Brain microvascular endothelial cell (primary cell): Measurements from ENCODE around the gene NSUN3.

Source experiments
- DNase-seq: peaks from one replicate; pipeline ENCODE4 v3.0.0-alpha.2; 2020
- H3K27ac ChIP-seq: fragments of 250-450 bp; sonication (Bioruptor Pico); 2 replicates; pipeline ENCODE4 v1.5.1; 2020; ENCODE audit warnings: mild to moderate bottlenecking, moderate library complexity
- H3K27me3 ChIP-seq: fragments of 250-450 bp; sonication (Bioruptor Pico); replicated peaks from 2 replicates; pipeline ENCODE4 v1.5.1; 2020; ENCODE audit warnings: mild to moderate bottlenecking
- H3K36me3 ChIP-seq: fragments of 250-450 bp; sonication (Bioruptor Pico); replicated peaks from 2 replicates; pipeline ENCODE4 v1.5.1; 2020; ENCODE audit warnings: mild to moderate bottlenecking
- H3K4me3 ChIP-seq: 2 replicates; pipeline ENCODE4 v1.5.1; 2011; ENCODE audit warnings: low read depth, mild to moderate bottlenecking, control low read depth, low read length, moderate library complexity
- in situ Hi-C: cut with HindIII; loops from 2 replicates; pipeline ENCODE4 v1.10.0; 2017; ENCODE audit warnings: low sequenced_read_pairs, low pct_ligation_motif_present
- TF ChIP-seq, protein P1 (sequence below): IDR thresholded peaks from 2 replicates; pipeline ENCODE4 v1.5.1; 2011; ENCODE audit warnings: low read depth, mild to moderate bottlenecking, moderate library complexity, low read length, control low read depth, inconsistent platforms; ENCODE audit errors: missing control alignments

The NSUN3 gene

DNA sequence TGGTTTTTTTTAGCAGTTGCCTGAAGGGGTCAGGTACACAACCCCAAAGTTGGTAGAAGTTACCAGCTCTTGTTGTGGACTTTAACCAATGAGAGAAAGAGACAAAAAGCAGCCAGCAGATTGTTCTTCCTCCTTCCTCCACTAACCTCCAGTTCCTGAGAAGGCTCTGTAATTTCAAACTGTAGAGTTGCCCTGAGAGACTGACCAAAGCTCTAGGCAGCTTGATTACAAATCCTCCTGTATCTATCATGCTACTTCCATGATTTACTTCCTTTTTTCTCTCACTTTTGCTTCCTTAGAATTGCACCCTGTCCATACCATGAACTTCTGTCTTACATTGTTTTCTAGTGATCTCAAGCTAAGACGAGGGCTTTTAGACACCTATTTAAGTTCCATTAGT, 29.2 kb downstream of the NSUN3 start:
- Histone ChIP-seq H3K27me3 (no peaks in the 10 kb centered on the region), H3K27ac (no peak overlapping the region), H3K4me3 (no peak overlapping the region), H3K36me3 (no peaks in the 10 kb centered on the region)
- DNase-seq = no peak
- TF ChIP-seq, protein P1, sequence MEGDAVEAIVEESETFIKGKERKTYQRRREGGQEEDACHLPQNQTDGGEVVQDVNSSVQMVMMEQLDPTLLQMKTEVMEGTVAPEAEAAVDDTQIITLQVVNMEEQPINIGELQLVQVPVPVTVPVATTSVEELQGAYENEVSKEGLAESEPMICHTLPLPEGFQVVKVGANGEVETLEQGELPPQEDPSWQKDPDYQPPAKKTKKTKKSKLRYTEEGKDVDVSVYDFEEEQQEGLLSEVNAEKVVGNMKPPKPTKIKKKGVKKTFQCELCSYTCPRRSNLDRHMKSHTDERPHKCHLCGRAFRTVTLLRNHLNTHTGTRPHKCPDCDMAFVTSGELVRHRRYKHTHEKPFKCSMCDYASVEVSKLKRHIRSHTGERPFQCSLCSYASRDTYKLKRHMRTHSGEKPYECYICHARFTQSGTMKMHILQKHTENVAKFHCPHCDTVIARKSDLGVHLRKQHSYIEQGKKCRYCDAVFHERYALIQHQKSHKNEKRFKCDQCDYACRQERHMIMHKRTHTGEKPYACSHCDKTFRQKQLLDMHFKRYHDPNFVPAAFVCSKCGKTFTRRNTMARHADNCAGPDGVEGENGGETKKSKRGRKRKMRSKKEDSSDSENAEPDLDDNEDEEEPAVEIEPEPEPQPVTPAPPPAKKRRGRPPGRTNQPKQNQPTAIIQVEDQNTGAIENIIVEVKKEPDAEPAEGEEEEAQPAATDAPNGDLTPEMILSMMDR = no peak
- in situ Hi-C loops = no loop called here

DNA sequence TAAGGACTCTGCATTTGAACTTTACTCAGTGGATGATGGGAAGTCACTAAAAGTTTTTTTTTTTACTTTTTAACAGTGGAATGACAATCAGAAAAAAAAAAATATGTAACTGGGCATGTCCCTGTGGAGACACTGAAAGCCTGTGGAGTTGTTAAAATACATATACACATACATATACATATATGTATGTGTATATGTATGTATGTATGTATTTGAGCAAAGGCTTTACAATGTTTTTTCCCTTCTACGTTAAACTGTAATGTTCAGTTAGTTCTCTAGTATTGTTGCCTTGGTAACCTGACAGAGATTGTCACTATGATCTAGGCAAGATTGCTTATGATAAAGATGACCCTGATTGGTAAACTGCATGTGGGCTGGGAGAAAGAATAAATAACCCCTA, 30.3 kb downstream of the NSUN3 start:
- H3K4me3 ChIP-seq = no peak overlapping the region
- in situ Hi-C loops = no loop called here
- H3K27me3 ChIP-seq = no peaks in the 10 kb centered on the region
- no peak for DNase-seq
- no peaks in the 10 kb centered on the region for H3K36me3 ChIP-seq
- no peak overlapping the region for H3K27ac ChIP-seq
- TF ChIP-seq, protein P1 = no peak

DNA sequence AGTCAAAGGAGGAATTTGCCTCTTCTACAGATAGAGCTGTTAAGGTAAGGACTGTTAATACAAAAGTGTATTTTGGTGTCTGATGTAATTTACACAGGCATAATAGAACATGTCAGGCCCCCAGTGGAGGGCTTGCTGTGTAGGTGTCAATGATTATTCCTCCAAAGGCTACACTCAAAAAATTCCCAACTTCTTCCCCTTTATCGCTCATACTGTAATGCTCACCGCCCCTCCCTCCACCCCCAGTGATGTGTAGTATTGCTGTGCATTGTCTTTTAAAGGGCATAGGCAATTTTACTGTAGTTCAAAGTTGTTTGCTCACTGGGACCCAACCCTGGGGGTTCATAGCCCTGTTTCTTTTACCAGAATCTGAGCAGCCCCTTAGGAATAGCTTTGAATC, 32.2 kb downstream of the NSUN3 start:
- no peak overlapping the region for H3K27ac ChIP-seq
- no peaks in the 10 kb centered on the region for H3K27me3 ChIP-seq
- in situ Hi-C loops = no loop called here
- H3K4me3 ChIP-seq = no peak overlapping the region
- TF ChIP-seq, protein P1 = no peak
- H3K36me3 ChIP-seq = no peaks in the 10 kb centered on the region
- DNase-seq = no peak

DNA sequence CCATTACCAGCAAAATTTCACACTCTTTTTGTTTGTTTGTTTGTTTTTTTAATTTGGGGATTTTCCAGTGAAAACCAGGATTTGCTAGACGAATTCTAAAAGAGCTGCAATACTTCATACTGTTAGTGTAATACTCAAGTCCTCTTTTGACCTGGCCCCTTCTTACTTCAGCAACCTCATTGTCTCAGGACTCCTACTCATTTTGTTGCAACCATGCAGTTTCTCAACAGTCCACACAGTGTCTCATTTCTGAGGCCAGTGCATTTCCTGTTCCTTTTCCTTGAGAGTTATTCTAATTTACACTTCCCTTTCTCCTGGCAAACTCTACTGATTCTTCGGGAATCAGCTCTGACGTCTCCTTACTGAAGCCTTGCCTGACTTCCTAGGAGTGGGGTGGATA, 35.6 kb downstream of the NSUN3 start:
- Histone ChIP-seq H3K27ac (no peak overlapping the region), H3K27me3 (no peaks in the 10 kb centered on the region), H3K4me3 (no peak overlapping the region), H3K36me3 (no peaks in the 10 kb centered on the region)
- TF ChIP-seq, protein P1 = peak; percentile 22
- DNase-seq = no peak
- in situ Hi-C loops = no loop called here

DNA sequence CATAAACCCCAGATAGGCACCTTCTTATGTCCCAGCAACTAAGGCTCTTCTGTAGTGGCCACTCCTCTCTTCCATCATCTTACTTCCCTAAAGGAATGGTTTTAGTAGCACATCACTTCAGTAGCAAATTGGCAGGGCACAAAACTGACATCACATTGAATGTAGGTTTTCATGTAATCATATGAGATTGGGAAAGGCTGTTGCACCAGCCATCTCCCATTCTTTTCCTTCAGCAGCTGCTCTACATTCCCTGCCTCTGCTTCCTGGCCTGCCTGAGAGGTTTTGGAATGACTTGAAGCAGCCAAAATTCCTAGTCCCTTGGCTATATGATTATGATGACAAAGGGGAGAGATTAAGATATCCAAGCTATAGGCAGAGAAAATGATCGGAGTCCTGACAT, 36.5 kb downstream of the NSUN3 start:
- no peak overlapping the region for H3K27ac ChIP-seq
- in situ Hi-C loops = no loop called here
- TF ChIP-seq, protein P1 = no peak
- H3K36me3 ChIP-seq = no peaks in the 10 kb centered on the region
- no peaks in the 10 kb centered on the region for H3K27me3 ChIP-seq
- no peak overlapping the region for H3K4me3 ChIP-seq
- no peak for DNase-seq

DNA sequence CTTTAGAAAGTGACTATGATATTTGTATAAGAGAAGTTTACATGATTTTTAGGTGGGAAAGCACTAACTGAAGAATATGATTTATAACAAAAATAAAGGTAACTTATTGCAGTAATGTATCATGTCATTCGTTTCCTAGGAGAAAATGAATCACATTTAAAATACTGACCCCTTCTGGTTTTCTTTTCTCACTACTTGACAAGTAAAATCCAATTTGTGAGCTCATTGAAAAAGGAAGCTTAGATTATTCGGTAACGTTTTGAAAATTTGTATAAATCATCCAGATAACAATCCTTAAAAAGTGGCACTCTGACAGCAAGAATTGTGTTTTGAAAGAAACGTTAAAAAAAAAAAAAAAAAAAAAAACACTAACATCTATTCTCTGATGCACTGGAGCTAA, 39.0 kb downstream of the NSUN3 start:
- Histone ChIP-seq H3K4me3 (no peak overlapping the region), H3K27ac (no peak overlapping the region), H3K27me3 (no peaks in the 10 kb centered on the region), H3K36me3 (no peaks in the 10 kb centered on the region)
- TF ChIP-seq, protein P1 = no peak
- no peak for DNase-seq
- in situ Hi-C loops = no loop called here
